OCI-LY3 (cell line): ENCODE results near the gene FRMD4A.

ENCODE experiments used
- CTCF ChIP-seq: fragments of 200-600, 300-600 bp; sonication (generic); IDR thresholded peaks from 2 replicates; pipeline ENCODE4 v1.5.1; 2014; ENCODE audit warnings: antibody characterized with exemption, low read length, low read depth
- EZH2phosphoT487 ChIP-seq: fragments of 200-600 bp; shearing (Covaris generic); IDR thresholded peaks from 2 replicates; pipeline ENCODE4 v1.6.1; 2018; ENCODE audit warnings: antibody characterized with exemption, mixed run types, low read depth

DNA sequence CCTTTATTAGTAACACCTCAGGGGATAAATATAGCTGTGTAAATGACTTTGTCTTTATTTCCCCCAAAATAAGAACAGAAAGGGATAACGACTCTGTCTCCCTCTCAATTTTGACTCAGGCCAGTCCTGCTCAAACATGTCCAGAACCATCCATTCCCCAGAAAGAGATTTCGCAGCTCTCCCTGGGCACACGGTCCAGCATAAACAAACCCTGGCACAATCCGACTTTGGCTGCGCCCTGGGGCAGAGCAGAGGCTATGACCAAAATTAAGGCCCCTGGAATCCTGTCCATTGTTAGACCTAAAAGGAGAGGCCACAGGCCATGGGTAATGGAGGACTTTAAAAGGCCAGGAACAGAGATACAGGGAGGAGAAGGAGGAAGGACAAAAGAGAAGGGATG lies 644.8 kb downstream of the FRMD4A start:
- TF ChIP-seq CTCF = no peak
- TF ChIP-seq EZH2phosphoT487 = no peak
